Omental fat pad (tissue), 4 donors: Measurements from ENCODE around the gene CALN1. TPM values are rescaled to one million over a fixed set of nuclear protein-coding genes. Genes with fewer than 3 reads are reported as not detected.

Experiments used
- ATAC-seq: fragments of 150-250 bp; one replicate; pipeline ENCODE4 v1.9.1; 2016; ENCODE audit warnings: mild to moderate bottlenecking, moderate library complexity; ENCODE audit not compliant: low FRiP score
- DNase-seq: peaks from one replicate; pipeline ENCODE4 v3.0.0-alpha.2; 2019; ENCODE audit warnings: low spot score
- total RNA-seq, 4 donors: library from RNA; depleted of rRNA; stranded (reverse); fragments of >200 nt; gene quantifications; one replicate each; pipeline ENCODE4 v1.1.0, GENCODE V29; 2016
- TF ChIP-seq, protein P1 (sequence below), 3 donors: fragments of 450-650 bp; IDR thresholded peaks; one replicate each; pipeline ENCODE4 v1.5.1; 2016 to 2017; ENCODE audit warnings: antibody characterized with exemption in 3 of 3, mild to moderate bottlenecking in 3 of 3, moderate library complexity in 2 of 3

Gene CALN1
- total RNA-seq, 4 donors from 2014 or later = 0.16 TPM; not detected in 3

DNA sequence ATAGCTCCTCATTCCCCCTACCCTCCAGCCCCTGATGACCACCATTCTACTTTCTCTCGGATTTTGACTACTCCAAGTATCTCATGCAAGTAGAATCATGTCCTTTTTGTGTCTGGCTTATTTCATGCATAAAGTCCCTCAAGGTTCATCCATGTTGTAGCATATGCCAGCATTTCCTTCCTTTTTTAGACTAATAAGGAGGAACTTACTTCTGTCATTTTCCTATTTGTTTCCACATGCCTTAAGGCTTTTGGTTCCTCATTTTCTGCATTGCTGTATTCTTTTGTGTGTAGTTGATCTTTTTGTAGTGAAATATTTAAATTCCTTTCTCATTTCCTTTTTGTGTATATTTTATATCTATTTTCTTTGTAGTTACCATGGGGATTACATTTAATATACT lies 376.9 kb downstream of the CALN1 start:
- no peak for DNase-seq
- no peak for ATAC-seq
- TF ChIP-seq, protein P1, sequence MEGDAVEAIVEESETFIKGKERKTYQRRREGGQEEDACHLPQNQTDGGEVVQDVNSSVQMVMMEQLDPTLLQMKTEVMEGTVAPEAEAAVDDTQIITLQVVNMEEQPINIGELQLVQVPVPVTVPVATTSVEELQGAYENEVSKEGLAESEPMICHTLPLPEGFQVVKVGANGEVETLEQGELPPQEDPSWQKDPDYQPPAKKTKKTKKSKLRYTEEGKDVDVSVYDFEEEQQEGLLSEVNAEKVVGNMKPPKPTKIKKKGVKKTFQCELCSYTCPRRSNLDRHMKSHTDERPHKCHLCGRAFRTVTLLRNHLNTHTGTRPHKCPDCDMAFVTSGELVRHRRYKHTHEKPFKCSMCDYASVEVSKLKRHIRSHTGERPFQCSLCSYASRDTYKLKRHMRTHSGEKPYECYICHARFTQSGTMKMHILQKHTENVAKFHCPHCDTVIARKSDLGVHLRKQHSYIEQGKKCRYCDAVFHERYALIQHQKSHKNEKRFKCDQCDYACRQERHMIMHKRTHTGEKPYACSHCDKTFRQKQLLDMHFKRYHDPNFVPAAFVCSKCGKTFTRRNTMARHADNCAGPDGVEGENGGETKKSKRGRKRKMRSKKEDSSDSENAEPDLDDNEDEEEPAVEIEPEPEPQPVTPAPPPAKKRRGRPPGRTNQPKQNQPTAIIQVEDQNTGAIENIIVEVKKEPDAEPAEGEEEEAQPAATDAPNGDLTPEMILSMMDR (IDR thresholded peaks at IDR 0.05) = no peak

DNA sequence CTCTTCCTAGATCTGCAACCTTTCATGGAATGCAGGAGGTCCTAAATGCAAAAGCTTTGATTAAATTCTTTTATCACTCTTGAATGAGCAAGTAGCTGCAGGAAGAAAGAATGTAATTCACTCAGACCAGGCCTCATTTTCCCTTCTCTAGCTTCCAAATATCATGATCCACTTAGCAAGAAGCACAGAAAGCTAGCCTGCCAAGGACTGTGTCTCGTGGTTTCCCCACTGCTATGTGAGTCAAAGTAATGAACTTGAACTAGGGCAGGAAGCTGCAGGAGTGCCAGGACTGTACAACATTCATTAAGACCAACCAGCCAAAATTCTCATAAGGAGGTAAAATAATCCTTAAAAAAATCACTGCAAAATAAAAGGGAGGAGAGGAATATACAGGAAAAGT lies 379.2 kb downstream of the CALN1 start:
- DNase-seq = no peak
- TF ChIP-seq, protein P1 (IDR thresholded peaks at IDR 0.05) = no peak
- ATAC-seq = no peak

DNA sequence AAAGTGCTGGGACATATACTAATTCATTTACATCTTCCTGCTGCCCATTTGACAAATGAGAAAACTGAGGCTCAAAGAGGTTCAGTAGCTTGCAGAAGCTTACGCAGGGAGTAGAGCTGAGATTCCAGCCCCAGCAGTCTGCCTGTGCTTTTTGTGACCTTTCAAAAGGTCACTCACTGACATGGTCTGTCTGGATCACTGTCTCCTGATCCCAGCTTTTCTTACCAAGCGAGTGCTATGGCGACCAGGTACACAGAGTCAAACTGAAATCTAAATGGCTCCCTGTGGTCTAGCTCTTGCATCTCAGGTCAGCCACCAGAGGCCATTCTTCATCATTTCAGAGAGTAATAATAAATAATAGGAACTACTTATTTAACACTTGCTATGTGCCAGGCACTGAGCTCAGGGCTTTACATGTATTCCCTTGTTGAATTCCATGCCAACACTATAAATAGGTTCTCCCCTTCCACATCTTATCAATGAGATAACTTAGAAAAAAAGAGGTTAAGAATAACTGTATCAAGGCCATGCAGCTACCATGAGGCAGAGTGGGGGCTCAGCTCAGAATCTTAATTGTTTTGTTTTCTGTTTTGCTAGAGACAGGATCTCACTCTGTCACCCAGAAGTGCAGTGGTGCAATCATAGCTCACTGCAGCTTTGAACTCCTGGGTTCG lies 381.0 kb downstream of the CALN1 start:
- TF ChIP-seq, protein P1 (IDR thresholded peaks at IDR 0.05) = no peak
- no peak for ATAC-seq
- DNase-seq = no peak

DNA sequence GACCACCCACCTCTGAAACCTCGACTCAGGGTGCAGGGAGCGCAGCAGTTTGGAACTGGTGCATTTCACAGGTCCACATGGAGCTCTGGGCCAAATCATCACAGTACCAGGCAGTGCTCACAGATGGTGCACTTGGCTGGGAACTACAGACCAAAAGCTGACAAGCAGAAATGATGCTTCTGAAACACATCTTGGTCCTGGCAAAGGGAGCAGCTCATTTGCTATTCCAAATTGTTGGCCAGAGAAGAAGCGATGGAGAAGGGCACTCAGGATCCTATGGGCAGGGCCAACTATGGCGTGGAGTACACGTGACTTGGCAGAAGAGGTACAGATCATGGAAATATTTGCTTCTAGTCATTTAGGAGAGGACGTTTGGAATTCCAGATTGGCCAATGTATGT lies 383.9 kb downstream of the CALN1 start:
- ATAC-seq (no peak), DNase-seq (no peak)
- TF ChIP-seq, protein P1 (IDR thresholded peaks at IDR 0.05) = no peak

DNA sequence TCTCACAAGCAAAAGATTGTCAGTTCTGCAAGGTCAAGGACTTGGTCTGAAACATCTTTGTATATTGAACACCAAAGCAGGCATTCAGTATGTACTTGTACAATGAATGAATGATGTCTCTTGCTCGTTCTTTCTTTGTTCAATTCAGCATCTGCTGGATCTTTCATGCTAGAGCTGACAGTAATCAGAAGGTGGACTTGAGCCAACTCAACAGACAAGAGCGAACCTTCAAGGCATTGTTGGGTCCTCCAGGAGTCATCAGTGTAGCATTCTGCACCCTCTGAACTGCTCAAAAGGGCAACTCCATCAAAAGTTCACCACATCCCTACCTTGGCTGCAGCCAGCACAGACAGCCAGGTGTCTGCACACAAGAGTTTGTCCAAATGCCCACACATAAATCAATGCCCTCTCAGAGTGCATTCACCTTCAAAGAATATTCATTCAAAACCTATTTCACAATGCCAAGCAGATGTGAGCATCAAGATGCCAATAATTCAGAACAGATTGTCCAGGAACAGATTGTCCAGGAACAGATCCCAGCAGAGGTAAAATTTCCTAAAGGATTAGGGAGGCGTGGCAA lies 386.7 kb downstream of the CALN1 start:
- ATAC-seq = no peak
- DNase-seq = no peak
- TF ChIP-seq, protein P1 (IDR thresholded peaks at IDR 0.05) = no peak

DNA sequence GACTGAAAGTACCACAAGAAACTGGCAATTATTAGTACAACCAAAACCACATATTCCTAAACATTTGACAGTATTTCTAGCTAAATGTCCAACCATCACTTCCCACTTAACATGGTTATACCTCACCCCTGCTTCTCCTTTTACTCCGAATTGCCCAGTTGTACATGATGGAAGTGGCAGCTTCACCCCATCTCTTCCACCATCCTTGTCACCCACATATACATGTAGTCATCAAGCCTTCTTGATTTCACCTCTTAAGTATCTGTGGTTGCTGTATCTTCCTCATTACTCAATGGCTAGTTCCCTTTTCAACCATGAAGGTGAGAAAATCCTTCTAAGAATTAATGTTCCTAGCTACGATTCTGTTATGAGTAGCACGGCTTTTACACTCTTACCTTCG lies 388.2 kb downstream of the CALN1 start:
- DNase-seq = no peak
- TF ChIP-seq, protein P1 (IDR thresholded peaks at IDR 0.05) = no peak
- ATAC-seq = no peak

DNA sequence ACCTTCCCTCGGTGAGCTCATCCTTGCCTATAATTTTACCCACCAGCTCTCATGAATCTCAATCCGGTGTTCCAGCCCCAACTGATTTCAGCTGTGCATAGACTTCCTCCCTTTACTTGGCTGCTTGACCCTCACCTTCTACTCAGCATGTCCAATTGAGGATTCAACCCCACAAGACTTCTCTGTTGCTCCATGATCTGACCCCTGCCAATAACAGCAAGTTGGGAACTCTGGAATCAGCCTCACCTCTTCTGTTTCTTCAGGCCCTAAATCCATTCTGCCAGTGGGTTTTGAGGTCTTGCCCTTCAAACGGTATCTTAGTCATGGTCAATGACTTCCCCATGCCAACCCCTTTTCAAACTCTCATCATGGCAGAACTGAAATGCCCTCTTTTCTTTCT lies 390.4 kb downstream of the CALN1 start:
- TF ChIP-seq, protein P1 (IDR thresholded peaks at IDR 0.05) = no peak
- no peak for DNase-seq
- ATAC-seq = no peak
